Measurements from ENCODE around the gene CAMTA1.

The CAMTA1 gene

DNA sequence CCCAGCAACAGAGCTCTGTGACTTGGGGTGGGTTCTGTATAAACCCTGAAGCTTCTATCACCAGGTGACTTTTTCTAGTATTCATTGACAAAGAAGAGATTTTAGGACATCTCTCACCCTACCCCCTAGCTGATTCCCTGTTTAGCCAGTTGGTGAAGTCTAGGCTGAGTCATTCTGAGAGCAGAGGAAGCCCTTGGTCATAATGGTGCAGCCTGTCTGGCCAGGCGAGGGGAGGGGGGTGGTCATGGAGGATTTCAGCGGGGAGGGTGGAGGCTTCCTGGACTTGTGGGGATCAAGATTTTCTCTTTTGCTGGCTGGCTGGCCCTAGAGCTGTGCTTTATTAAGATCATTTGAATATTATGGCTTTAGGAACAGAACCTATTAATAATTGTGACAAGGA lies 262.6 kb downstream of the CAMTA1 start:
- DNase-seq, result no peak

DNA sequence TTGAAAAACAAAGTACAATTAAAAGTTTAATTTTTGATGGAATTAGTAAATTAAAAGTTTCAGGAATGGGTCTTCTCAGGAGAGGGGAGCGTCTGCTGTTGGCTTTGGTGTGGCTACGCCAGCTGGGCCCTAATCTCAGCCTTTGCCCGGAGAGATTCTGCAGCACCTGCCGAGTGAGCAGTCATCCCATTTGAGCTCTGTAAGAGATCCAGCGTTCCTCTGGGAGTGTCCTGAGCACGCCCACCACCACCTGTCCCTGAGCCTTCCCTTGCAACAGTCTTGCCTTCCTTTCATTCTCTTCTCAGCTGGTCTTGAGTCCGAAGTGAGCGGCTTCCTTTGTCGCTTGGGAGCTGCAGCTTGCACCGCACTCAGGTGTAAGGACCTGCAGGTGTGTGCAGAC lies 263.1 kb downstream of the CAMTA1 start:
- no peak for DNase-seq

DNA sequence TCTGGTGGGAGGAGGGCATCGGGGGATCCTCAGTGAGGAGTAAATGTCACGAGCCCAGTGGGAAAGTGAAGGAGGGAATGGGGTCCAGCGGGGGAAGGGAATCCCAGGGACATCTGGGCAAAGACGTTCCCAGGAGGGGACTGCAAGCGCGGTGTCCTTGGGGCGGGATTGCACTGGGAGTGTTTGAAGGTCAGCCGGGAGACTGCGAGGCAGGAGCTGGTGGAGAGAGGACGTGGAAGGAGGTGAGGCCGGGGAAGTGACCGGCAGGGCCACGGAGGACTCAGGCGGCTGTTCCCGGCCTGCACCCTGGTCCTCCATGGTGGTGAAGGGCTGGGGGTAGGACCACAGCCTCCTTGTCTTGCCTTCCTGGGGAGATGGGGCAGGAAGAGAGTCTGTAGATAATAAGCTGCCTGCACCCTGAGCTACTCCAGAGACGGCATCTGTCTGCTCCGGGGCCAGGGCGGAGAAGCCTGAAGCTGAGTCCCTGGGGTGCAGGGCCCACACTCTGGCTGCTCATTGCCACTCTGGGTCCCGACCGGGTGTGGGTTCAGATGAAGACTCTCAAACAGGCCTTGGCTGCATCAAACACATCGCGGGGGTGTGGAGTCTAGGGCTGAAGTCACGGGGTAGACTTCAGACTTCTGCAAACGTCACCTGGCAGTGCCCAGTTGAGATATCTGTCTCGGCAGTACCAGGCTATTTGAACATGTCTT lies 264.8 kb downstream of the CAMTA1 start:
- DNase-seq, result no peak

DNA sequence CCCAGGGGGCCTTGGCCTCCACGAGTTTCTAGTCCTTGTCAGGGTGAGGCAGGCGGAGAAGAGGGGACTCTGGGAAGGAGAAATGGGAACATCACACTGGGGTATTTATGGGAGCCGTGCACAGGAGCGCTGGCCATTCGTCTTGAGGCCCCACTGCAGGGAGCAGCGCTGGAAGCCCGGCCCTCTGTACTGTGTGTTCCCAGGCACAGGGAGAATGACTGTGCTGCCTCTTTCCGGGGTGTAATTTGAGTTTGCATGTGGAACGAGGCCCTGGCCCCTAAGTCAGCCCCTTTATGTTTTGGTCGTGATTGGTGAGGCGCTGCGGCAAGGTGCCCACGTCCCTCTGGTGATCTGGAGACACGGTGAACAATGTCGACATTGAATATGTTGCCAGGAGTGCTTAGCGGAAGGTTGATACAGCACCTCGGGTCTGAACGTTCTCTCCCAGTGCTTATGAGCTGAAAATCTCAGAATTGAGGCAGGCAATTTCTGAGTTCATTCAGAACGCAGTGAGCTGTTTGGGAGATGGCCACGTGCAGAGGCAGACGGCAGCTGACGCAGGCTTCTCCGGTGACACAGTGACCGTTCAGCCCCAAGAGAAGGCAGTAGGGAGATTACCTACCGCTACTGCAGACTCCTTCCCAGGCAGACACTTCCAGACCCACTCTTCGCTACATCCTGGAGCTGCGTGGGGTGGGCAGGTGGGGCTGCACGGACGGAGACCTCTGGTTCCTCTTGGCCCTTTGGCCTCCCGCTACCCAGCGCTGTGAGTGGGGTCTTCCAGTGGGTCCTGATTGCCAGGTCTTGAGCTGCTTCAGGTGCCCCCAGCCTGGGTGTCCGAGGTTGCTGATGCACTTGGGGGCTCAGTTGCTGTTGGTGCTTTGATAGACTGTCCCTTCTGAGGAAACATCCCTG lies 265.8 kb downstream of the CAMTA1 start:
- no peak for DNase-seq

DNA sequence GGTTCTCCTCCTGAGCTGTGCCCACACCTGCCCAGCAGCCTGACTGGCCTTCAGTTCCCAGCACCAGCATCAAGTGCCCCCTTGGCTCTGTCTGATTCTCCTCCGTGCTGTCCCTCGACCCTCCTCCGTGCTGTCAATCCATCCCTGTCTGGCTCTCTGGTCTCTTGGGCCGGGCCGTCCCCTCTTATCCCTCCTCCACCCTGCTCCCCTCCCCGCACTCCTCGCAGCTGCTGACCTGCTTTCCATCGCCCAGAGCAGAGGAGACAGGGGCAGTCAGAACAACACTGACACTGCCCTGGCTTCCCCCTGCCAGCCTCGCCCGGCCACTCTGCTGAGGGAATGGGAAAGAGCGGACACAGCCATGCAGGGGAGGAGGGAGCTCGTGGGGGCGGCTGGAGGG lies 267.4 kb downstream of the CAMTA1 start:
- no peak for DNase-seq

DNA sequence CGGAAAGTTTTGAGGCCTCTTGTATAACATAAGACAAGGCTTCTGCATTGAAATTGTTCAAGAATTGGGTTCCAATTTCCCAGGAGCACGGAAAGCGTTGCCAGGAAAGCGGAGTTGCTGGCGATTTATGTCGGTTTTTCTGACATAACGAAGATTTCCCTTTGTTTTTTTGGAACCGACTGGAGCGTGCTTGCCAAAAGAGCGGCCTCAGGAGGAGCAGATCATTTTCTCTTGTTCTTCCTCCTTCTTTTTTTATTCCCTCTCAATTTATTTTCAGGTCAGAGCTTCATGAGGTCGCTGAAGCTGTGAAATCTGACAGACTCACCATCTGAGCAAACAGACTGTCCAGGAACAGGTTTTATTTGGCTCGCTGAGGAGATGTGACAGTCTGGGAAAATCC lies 275.5 kb downstream of the CAMTA1 start:
- no peak for DNase-seq

DNA sequence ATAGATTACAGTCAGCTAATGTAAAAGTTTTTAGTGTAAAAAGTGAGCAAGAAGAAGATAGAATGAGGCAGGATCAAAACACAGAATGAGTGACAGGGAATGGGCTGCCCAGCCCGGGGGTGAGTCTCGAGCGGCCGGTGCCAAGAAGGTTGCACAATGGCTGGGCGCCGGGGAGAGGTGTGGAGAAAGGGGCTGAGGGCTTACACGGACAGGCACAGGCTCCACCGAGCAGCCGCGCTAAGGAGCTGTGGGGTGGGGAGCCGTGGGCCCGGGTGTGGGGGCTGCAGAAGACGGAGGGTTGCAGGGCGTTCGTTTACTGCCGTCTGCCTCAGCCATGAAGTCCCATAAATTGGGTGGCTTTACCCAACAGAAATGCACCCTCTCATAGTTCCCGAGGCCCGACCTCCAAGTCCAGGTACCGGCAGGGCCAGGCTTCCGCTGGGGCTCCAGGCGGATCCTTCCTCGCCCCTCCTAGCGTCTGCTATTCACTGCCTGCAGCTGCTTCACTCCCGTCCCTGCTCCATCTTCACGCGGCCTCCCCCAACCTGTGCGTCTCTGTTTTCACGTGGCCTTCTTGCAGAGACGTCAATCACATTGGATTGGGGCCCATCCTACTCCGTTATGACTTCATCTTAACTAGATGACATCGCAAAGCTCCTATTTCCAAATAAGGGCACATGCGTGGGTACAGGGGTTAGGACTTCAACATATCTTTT lies 277.2 kb downstream of the CAMTA1 start:
- no peak for DNase-seq

DNA sequence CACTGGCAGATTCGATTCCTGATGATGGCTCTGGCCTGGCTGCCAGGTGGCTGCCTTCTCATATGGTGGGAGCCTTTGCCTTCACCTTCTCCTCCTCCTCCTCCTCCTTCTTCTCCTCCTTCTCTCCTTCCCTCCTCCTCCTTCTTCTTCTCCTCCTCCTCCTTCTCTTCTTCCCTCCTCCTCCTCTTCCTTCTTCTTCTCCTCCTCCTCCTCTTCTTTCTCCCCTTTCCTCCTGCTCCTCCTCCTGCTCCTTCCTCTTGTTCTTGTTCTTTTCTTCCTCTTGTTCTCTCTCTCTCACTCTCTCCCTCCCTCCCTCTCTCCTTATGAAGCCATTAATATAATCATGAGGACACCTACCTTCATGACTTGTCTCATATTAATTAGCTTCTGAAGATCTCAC lies 278.7 kb downstream of the CAMTA1 start:
- DNase-seq, result no peak

DNA sequence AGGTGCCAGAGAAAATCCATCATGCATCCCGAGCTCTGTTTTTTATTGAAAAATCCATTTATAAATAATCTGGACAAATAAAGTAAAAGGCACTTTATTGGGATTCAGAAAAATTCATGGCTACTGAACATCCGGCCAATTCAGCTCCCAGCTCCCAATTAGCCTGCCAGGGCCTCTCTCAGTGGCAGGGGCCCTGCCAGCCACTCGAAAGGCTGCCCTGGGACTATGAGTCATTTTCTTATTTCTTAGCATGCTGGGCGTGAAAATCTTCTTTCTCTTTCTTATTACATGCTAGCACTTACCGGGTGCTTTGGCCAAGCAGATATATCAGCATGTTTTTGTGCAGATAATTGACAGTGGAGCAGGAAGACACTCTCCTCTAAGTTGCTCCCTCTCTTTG lies 283.3 kb downstream of the CAMTA1 start:
- DNase-seq, result no peak

DNA sequence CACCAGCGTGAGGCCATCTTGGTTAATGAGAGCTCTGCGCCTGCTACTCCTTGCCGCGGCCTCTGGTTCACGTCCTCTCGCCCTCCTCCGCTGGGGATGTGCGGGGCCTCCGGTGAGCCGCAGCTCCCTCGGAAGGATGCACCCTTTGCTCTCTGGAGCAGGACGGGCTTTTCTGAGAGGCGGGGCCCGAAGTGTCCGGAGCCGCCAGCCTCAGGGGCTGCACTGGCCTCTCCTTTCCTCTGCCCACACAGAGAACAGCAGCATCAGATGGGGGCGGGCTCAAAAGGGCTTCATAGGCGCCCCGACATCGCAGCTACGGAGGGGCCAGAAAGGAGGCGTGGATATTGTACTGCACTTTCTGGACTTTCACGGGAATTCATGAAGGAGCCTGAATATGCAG lies 284.7 kb downstream of the CAMTA1 start:
- DNase-seq, result no peak

DNA sequence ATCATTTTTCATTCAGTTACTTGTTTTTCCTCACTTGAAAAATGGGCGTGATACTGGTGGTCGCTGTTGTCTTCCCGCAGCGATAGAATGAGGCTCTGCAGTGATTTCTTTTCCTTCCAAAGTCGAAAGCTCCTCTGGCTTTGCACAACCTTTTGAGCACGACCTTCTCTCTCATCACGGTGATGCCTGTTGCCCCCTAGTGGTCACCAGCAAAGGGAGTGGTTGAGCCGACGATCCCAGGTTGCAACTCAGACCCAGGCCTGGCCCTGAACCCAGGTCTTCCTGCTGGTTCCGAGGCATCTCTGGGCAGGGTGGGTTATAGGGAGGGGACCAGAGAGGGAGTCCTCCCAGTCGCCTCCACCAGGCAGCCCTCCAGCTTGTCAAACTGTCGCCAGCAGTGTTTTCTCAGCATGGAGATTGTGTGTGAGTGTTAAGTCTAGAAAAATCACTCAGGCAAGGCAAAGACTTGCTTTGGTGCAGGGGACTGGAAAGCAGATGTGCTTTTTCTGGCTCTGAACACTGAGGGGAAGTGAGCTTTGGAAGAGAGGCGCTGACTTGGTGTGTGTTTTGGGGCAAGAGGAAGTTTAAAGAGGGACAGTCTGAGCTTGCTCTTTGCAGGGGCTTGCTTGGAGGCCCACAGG lies 285.3 kb downstream of the CAMTA1 start:
- peak; percentile 31 for DNase-seq

DNA sequence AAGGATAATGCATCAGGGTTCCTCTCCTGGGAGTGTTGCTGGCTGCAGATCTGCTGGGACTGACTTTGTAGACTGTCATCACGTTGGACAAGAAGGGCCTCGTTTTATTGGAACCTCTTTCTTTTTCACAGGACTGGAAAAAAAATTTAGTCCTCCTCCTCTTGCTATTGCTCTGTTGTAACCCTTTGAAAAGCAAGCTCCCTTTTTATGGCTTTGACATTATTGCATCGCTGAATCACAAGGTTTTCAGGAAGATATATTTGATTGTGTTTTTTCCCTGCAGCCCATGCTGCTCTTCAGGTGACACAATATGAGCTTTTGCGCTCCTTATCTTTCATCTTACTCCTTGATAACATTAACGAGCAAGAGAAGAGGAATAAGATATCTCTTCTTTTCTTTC lies 290.9 kb downstream of the CAMTA1 start:
- no peak for DNase-seq

DNA sequence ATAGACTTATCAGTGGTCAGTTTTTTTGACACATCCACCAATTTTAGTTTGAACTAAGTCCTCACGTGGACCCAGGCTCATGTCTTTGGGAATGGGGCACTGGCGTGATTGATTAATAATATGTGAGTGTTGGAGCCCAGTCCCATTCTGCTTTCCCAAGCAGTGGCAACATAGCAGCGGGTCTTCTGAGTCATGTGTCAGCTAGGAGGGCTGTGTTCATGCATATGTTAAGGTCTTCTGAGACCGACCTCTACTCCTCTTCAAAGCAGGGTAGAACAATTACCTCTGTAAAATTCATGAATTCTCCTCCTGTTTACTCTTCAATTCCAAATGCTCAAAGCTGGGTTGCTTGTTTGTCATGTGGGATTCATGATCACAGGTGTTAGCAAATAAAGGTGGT lies 291.3 kb downstream of the CAMTA1 start:
- no peak for DNase-seq

DNA sequence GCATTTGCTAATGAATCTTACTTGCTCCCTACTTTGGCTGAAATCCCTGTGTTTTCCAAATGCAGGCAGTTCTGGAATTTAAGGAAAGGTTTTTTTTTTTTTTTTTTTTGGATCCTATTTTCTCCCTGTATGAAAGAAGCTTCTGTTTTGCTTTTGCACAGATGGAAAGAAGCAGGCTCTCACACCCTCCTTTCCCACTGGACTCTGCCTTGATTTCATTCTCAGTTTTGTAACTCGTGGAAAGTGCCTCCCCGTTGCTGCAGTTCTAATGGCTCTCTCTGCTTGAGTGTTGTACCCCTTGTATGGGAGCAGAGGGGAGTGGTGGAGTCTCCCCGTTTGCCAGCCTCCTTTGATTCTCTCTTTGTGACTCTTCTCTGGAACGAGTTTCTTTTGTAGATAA lies 291.9 kb downstream of the CAMTA1 start:
- no peak for DNase-seq

DNA sequence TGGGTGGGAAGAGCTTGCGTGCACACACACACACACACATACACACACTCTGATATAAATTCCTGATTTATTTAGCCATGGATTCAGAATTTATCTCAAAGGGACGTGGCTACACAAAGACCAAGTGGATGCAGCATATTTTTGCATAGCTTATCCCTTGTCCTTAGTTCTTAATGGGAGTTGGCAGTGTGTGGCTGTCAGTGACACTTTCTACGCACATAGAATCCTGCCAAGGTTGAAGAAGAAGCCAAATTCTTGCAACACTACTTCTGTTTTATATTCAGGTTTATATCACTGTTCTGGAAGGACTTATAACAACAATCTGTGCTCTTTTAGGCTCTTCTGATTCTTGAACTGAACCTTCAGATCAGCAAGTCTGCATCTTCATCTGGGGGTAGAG lies 292.7 kb downstream of the CAMTA1 start:
- DNase-seq, result no peak

DNA sequence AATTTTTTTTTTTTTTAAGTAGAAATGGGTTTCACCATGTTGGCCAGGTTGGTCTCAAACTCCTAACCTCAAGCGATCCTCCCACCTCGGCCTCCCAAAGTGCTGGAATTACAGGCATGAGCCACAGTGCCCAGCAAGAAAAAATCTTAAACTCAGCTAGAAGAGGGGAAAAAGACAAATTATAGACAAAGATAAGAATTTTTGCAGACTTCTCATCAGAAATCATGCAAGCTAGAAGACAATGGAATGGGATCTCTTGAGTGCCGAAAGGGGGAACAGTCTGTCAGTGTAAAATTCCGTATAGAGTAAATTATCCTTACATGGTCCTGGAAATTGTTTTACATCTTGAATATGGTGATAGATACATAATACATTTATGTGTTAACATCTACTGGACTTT lies 294.4 kb downstream of the CAMTA1 start:
- no peak for DNase-seq

DNA sequence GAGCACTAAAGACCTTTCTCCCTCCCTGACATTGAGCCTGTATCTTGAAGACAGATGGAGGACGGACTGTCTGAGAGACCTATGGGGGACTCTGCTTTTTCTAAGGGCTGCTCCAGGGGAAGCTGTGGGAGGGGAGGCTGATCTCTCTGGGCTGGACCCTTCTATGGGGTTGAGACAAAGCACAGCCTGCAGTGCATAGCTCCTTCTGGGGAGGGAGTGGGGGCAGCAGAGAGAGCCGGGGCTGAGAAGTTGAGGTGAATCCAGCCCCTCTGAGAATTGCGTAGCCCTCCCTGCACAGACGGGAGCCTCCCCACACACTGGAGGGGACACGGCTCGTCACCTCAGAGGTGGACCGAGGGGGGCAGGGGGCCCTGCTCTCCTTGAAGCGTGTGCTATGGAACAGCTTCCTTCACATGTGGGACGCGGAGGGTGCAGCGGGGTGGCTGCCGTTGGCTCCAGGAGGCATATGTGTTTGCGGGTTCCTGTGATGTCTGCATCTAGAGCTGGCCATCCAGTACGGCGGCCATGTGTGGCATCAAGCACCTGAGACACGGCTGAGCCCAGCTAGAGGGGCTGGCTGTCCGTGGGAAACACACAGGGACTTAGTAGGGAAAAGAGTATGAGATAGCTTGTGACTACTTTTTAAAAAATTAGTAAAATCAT lies 299.1 kb downstream of the CAMTA1 start:
- no peak for DNase-seq

DNA sequence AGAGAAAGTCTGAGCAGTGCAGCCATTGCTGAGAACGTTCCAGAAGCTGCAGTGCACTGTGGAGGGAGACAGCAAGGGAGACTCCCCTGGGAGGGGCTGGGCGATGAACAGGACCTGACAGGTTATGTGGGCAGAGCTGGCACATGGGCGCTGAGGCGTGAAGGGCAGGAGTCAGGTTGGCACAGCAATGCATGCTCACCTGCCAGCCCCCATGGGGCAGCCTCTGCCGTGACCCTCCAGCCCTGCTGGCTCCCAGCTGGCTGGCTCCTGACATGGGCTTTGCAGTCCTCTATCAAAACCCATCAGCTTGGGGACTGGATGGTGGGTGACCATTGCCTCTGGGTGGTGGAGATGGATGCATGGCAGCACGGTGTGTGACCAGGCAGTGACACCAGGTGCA lies 300.3 kb downstream of the CAMTA1 start:
- no peak for DNase-seq

DNA sequence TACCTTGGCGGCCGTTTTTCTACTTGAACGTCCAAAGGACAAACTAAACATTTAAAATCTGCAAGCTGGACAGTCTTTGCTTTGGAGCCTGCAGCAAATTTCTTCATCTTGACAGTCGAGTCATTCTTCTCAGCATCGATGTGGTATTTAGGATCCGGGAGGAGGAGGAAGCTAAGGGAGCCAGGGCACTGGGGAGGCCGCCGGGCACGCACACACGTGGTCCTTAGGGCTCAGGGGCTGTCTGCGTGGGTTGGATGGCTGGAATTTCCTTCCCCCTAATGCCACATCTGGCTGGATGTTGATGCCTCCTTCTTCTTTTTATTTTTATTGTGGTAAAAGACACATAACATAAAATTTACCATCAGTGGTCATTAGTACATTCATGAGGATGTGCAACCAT lies 300.9 kb downstream of the CAMTA1 start:
- DNase-seq, result no peak

DNA sequence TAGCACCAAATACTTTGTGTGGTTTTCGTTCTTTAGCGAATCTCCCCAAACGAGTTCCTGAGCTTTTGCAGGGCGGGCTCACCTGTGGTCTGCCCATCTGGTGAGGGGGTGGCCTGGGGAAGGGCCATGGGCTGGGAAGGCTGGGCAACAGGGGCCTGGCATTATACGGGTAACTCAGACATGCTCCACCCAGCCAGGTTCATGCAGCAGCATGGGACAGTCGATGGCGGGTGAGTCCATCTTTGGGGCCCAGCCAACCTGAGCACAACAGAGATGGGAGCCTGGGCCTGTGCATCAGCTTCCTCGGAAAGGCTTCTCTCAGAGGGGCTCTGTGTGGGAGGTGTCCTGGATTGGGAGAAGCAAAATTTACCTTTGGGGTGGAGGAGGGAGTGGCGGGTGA lies 302.6 kb downstream of the CAMTA1 start:
- no peak for DNase-seq

DNA sequence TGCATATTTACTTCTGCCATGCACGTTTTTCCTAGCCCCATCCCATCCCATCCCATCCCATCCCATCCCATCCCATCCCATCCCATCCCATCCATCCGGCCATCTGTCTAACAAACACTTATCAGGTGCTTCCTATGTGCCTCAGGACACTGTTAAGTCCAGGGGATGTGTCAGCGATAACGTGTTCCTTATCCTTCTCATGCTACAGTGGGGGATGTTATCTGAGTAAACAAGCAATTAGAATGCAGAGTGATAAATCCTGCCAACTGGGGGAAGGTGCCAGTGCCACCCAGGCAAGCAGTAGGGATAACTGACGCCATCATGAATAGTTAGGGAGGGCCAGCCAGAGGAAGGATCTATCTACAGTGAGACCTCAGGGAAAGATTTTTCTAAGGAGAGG lies 304.2 kb downstream of the CAMTA1 start:
- DNase-seq, result no peak

DNA sequence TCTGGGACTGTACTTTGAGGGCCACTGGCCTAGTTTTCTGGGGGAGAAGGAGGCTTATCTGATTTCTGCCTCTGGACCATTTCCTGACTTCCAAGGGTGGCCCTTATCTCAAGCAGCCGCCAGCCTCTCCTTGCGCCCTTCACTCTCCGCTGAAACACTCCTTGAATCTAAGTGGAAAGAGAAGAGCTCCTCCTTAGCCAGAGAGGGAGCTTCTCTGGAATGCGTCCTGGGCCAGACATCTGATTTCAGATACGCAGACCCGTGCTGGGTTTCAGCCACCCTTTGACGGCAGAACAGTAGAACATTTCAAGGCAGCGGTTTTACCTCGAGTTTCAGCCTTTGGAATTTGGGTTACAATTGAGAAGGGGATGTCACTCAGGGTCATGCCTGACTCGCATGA lies 308.0 kb downstream of the CAMTA1 start:
- DNase-seq, result no peak

DNA sequence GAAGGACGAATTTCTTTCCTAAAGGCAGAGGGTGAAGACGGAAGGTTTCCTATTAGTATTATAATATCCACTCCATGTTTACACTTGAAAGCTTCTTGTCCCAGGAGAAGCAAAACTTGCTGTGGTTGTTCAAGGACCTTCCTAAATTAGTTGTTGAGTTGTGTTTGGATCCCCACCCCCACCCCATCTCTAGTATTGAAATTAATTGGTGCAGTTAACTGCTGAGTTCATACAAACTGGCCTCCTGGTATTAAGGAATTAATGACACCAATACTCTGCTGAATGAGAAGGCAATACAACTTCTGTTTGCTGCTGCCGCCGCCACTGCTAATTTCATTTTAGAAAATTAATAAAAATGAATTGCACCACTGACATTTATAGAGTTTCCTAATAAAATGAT lies 308.8 kb downstream of the CAMTA1 start:
- no peak for DNase-seq
